ENCODE measurements around the gene CHD8. TPM values are rescaled to one million over a fixed set of nuclear protein-coding genes. Genes with fewer than 3 reads are reported as not detected.
"Not testable (repeated sequence)": the region's sequence is repeated elsewhere in the genome, so short reads cannot be mapped to it uniquely, and the experiment has no call there.

The CHD8 gene
- total RNA-seq, 4 donors from 2014 or later: 45.6 to 64.3 (median 55.0) TPM

- intact Hi-C loops (cut with DNase I): no loop called here
These were observed 11.7 kb upstream of the CHD8 start for GRCh38 chr14:21467616-21468015.

GRCh38 chr14:21455592-21455911 lies 371 bp downstream of the CHD8 start:
- peaks cover 1 to 30% (median 15%) of the 10 kb centered on the region in 4 donors for H3K36me3 ChIP-seq
- peak overlapping the region; percentile 68 to 97 (median 76) for H3K4me3 ChIP-seq
- H3K9me3 ChIP-seq: no peaks in the 10 kb centered on the region
- no peaks in the 10 kb centered on the region for H3K27me3 ChIP-seq
- intact Hi-C loops (cut with DNase I): loop anchor here (2.0 kb wide), 1 partner anchor 19 kb away; no protein-coding TSS in a partner anchor
- H3K27ac ChIP-seq (replicated peaks in 1 of 4): peak overlapping the region; percentile 88 to 94 (median 92)
- no peak for TF ChIP-seq POLR2A (IDR thresholded peaks at IDR 0.05; ENCODE audit: low read depth)
- no peak for TF ChIP-seq EP300 (IDR thresholded peaks at IDR 0.05)
- TF ChIP-seq POLR2AphosphoS5 (IDR thresholded peaks at IDR 0.05): no peak
- no peak for DNase-seq (ENCODE audit: extremely low spot score)
- under 1% methylated on average over 10 of the region's 17 CpGs for WGBS
- peaks cover 24 to 46% (median 37%) of the 10 kb centered on the region in 4 donors for H3K4me1 ChIP-seq

More at GRCh38 chr14:21467616-21468015, 11.7 kb upstream of the CHD8 start:
- no peaks in the 10 kb centered on the region for H3K4me1 ChIP-seq
- TF ChIP-seq POLR2AphosphoS5 (IDR thresholded peaks at IDR 0.05) (no peak), POLR2A (IDR thresholded peaks at IDR 0.05; ENCODE audit: low read depth) (no peak)
- no peak for DNase-seq (ENCODE audit: extremely low spot score)
- peaks cover 28 to 86% (median 53%) of the 10 kb centered on the region in 4 donors for H3K36me3 ChIP-seq
- H3K9me3 ChIP-seq: no peaks in the 10 kb centered on the region
- no peak overlapping the region for H3K4me3 ChIP-seq
- H3K27ac ChIP-seq (replicated peaks in 1 of 4): no peak overlapping the region
- H3K27me3 ChIP-seq: no peaks in the 10 kb centered on the region
- 64% methylated on average over 1 of the region's 1 CpG for WGBS

DNA sequence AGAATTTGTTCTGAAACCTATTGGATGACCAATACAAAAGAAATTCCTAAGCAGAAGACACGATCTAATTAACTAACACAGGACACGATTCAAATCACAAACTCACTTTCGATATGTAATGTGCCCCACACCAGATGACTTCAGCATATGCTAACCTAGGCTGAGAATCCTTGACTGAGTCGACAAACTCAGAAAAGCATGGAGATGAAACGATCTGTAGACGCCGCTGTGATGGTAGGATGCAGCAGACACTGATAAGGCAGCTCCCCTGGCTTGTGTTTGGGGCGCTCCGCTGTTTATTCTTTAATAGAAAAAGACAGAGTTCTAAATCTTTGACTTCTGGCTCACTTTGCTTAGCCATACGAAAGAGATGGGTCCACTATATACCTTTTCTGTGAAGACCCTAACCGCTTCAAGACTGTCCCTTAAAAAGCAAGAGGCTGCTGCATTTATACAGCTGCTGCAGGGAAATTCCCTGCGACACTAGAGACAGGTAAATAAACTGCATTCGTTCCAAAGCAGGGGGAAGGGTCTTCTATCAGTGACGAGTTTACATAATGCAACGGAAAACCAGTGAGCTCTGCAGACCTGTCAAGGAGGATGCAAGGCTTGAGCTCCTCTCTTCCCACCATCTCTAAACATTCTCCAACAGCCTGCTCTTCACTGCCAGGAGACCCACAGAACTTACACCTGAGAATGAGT lies 929 bp downstream of the CHD8 start:
- TF ChIP-seq EP300 (IDR thresholded peaks at IDR 0.05) (no peak), POLR2AphosphoS5 (IDR thresholded peaks at IDR 0.05) (no peak), POLR2A (IDR thresholded peaks at IDR 0.05; ENCODE audit: low read depth) (no peak)
- TF ChIP-seq, protein P1, sequence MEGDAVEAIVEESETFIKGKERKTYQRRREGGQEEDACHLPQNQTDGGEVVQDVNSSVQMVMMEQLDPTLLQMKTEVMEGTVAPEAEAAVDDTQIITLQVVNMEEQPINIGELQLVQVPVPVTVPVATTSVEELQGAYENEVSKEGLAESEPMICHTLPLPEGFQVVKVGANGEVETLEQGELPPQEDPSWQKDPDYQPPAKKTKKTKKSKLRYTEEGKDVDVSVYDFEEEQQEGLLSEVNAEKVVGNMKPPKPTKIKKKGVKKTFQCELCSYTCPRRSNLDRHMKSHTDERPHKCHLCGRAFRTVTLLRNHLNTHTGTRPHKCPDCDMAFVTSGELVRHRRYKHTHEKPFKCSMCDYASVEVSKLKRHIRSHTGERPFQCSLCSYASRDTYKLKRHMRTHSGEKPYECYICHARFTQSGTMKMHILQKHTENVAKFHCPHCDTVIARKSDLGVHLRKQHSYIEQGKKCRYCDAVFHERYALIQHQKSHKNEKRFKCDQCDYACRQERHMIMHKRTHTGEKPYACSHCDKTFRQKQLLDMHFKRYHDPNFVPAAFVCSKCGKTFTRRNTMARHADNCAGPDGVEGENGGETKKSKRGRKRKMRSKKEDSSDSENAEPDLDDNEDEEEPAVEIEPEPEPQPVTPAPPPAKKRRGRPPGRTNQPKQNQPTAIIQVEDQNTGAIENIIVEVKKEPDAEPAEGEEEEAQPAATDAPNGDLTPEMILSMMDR (IDR thresholded peaks at IDR 0.05): no peak
- Histone ChIP-seq H3K4me3 (peak overlapping the region; percentile 68 to 97 (median 76)), H3K36me3 (peaks cover 0 to 25% (median 10%) of the 10 kb centered on the region in 4 donors), H3K27ac (replicated peaks in 1 of 4) (peak overlapping the region; percentile 88 to 94 (median 92)), H3K9me3 (no peaks in the 10 kb centered on the region), H3K4me1 (peaks cover 24 to 51% (median 39%) of the 10 kb centered on the region in 4 donors), H3K27me3 (no peaks in the 10 kb centered on the region)
- intact Hi-C loops (cut with DNase I): loop anchor here (2.0 kb wide), 1 partner anchor 18 kb away; no protein-coding TSS in a partner anchor
- 34% methylated on average over 15 of the region's 15 CpGs for WGBS
- no peak for DNase-seq (ENCODE audit: extremely low spot score)

- Histone ChIP-seq H3K27me3 (no peaks in the 10 kb centered on the region), H3K27ac (replicated peaks in 1 of 4) (no peak overlapping the region), H3K4me1 (peaks cover 18 to 41% (median 32%) of the 10 kb centered on the region in 4 donors), H3K36me3 (peaks cover 0 to 13% (median 6%) of the 10 kb centered on the region in 4 donors), H3K9me3 (no peaks in the 10 kb centered on the region), H3K4me3 (no peak overlapping the region)
- intact Hi-C loops (cut with DNase I): no loop called here
- no peak for DNase-seq (ENCODE audit: extremely low spot score)
- TF ChIP-seq POLR2AphosphoS5 (IDR thresholded peaks at IDR 0.05): no peak
- TF ChIP-seq, protein P1 (IDR thresholded peaks at IDR 0.05): no peak
- TF ChIP-seq POLR2A (IDR thresholded peaks at IDR 0.05; ENCODE audit: low read depth): no peak
- no peak for TF ChIP-seq EP300 (IDR thresholded peaks at IDR 0.05)
- 87% methylated on average over 1 of the region's 1 CpG for WGBS
These were observed 6.1 kb downstream of the CHD8 start for GRCh38 chr14:21449899-21450216.

DNA sequence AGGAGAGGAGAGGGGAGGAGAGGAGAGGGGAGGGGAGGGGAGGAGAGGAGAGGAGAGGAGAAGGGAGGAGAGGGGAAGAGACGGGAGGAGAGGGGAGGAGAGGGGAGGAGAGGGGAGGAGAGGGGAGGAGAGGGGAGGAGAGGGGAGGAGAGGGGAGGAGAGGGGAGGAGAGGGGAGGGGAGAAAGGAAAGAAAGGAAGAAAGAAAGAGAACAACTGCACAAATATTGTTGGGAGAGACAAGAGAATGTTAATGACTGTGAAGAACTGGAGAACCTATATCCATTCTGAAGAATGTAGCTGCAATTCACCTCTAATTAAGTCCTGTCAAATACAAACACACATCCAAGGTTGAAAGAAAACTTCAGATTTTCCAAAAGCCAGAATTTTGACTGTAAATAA lies 13.3 kb downstream of the CHD8 start:
- 68% methylated on average over 1 of the region's 1 CpG for WGBS

GRCh38 chr14:21440859-21441258 lies 15.1 kb downstream of the CHD8 start:
- intact Hi-C loops (cut with DNase I): no loop called here

More for the DNA sequence above, 13.3 kb downstream of the CHD8 start:
- H3K27ac ChIP-seq (replicated peaks in 1 of 4); H3K27me3 ChIP-seq; H3K36me3 ChIP-seq; H3K4me3 ChIP-seq; DNase-seq (ENCODE audit: extremely low spot score); intact Hi-C loops (cut with DNase I); H3K9me3 ChIP-seq: not testable (repeated sequence)
- H3K4me1 ChIP-seq: peaks cover 2 to 10% (median 5%) of the 10 kb centered on the region in 4 donors

More at GRCh38 chr14:21440859-21441258, 15.1 kb downstream of the CHD8 start:
- H3K36me3 ChIP-seq: no peaks in the 10 kb centered on the region
- no peaks in the 10 kb centered on the region for H3K9me3 ChIP-seq
- DNase-seq (ENCODE audit: extremely low spot score): no peak
- no peak overlapping the region for H3K27ac ChIP-seq (replicated peaks in 1 of 4)
- H3K4me3 ChIP-seq: no peak overlapping the region
- H3K27me3 ChIP-seq: no peaks in the 10 kb centered on the region
- TF ChIP-seq POLR2AphosphoS5 (IDR thresholded peaks at IDR 0.05) (no peak), EP300 (IDR thresholded peaks at IDR 0.05) (no peak), POLR2A (IDR thresholded peaks at IDR 0.05; ENCODE audit: low read depth) (no peak)
- TF ChIP-seq, protein P1 (IDR thresholded peaks at IDR 0.05): no peak
- H3K4me1 ChIP-seq: peaks cover 9 to 21% (median 16%) of the 10 kb centered on the region in 4 donors

Measured in esophagus muscularis mucosa (tissue), 4 donors.